Caco-2 (cell line): Measurements from ENCODE around the gene SPATA2L. TPM values are rescaled to one million over a fixed set of nuclear protein-coding genes. Genes with fewer than 3 reads are reported as not detected.
"Not testable (repeated sequence)": the region's sequence is repeated elsewhere in the genome, so short reads cannot be mapped to it uniquely, and the experiment has no call there.

Experiments
- BruUV-seq: library from RNA; stranded (reverse); fragments of 400-500 nt; replicated peaks from 2 replicates; lab custom pipeline; 2021; lab: Mats Ljungman, UMichigan
- CTCF ChIA-PET: fragments of 300-600 bp; sonication (Branson Sonifier 250); formaldehyde crosslinking; loops from one replicate; lab custom pipeline; 2022; ENCODE audit warnings: antibody characterized with exemption; lab: Charles Lee
- POLR2A ChIA-PET: fragments of 300-600 bp; sonication (Branson Sonifier 250); formaldehyde crosslinking; loops from one replicate; lab custom pipeline; 2022; ENCODE audit warnings: antibody characterized with exemption; lab: Charles Lee
- DNase-seq, 2 experiments: peaks; one replicate each; pipeline versions ENCODE4 v3.0.0 to v3.0.0-alpha.2; 2020 to 2022
- H3K27me3 ChIP-seq: replicated peaks from 2 replicates; pipeline ENCODE4 v1.6.0; 2011; ENCODE audit warnings: low read length; ENCODE audit not compliant: control insufficient read depth, insufficient read depth
- H3K36me3 ChIP-seq: 2 replicates; pipeline ENCODE4 v1.5.1; 2011; ENCODE audit warnings: low read length; ENCODE audit not compliant: control insufficient read depth, insufficient read depth
- H3K4me1 ChIP-seq: fragments of 250-450 bp; sonication (Bioruptor Pico); 2 replicates; pipeline ENCODE4 v1.5.1; 2020; ENCODE audit warnings: mild to moderate bottlenecking
- H3K4me3 ChIP-seq: 2 replicates; pipeline ENCODE4 v1.5.1; 2011; ENCODE audit warnings: low read depth, mild to moderate bottlenecking, control low read depth, low read length
- H3K9me3 ChIP-seq: fragments of 250-450 bp; sonication (Bioruptor Pico); 2 replicates; pipeline ENCODE4 v1.5.1; 2020; ENCODE audit warnings: mild to moderate bottlenecking, moderate library complexity
- H3K27ac Mint-ChIP-seq: one replicate; pipeline ENCODE4 v1.8.0; 2022; ENCODE audit warnings: mixed read lengths; ENCODE audit not compliant: unreplicated experiment
- H3K27me3 Mint-ChIP-seq: one replicate; pipeline ENCODE4 v1.8.0; 2022; ENCODE audit warnings: mixed read lengths; ENCODE audit not compliant: insufficient read depth, unreplicated experiment
- H3K36me3 Mint-ChIP-seq: one replicate; pipeline ENCODE4 v1.8.0; 2022; ENCODE audit warnings: mild to moderate bottlenecking, mixed read lengths; ENCODE audit not compliant: insufficient read depth, unreplicated experiment
- H3K4me1 Mint-ChIP-seq: one replicate; pipeline ENCODE4 v1.8.0; 2022; ENCODE audit warnings: low read depth, mixed read lengths; ENCODE audit not compliant: unreplicated experiment
- H3K4me3 Mint-ChIP-seq: one replicate; pipeline ENCODE4 v1.8.0; 2022; ENCODE audit warnings: mild to moderate bottlenecking, moderate library complexity, mixed read lengths; ENCODE audit not compliant: unreplicated experiment
- H3K9me3 Mint-ChIP-seq: one replicate; pipeline ENCODE4 v1.8.0; 2022; ENCODE audit warnings: mixed read lengths; ENCODE audit not compliant: unreplicated experiment
- CTCF ChIP-seq, 2 experiments: fragments of 200-600 bp in 1 of 2; IDR thresholded peaks; 1 replicate in 1 of 2; 2 replicates in 1 of 2; pipeline versions ENCODE4 v1.5.1 to v1.8.0; 2011 to 2022; ENCODE audit warnings: antibody characterized with exemption in 1 of 2, control low read depth in 1 of 2, inconsistent platforms in 1 of 2, low read depth in 1 of 2, low read length in 1 of 2, mild to moderate bottlenecking in 1 of 2, moderate library complexity in 1 of 2; ENCODE audit not compliant: insufficient read depth in 1 of 2, severe bottlenecking in 1 of 2, unreplicated experiment in 1 of 2
- intact Hi-C: fragments of 100-400 bp; cut with micrococcal nuclease; formaldehyde crosslinking; loops from one replicate; pipeline ENCODE4 v1.10.0; 2022; ENCODE audit not compliant: unreplicated experiment
- total RNA-seq: library from RNA; stranded (reverse); gene quantifications from 2 replicates; pipeline ENCODE4 v1.2.3, GENCODE V29; 2022

Gene SPATA2L
- total RNA-seq, 1 experiment from 2014 or later, result 16.4 TPM

- H3K9me3 Mint-ChIP-seq, result no peaks in the 10 kb centered on the region
These were observed 4.8 kb downstream of the SPATA2L start for GRCh38 chr16:89696670-89697128.

GRCh38 chr16:89695875-89696669, 5.4 kb downstream of the SPATA2L start:
- TF ChIP-seq CTCF (IDR thresholded peaks at IDR 0.05; ENCODE audit: insufficient read depth in 1 of 2, low read depth in 1 of 2, low read length in 1 of 2, severe bottlenecking in 1 of 2, unreplicated experiment in 1 of 2), result no peak
- no peaks in the 10 kb centered on the region for H3K27me3 ChIP-seq
- H3K36me3 ChIP-seq, result peaks cover 8% of the 10 kb centered on the region
- ChIA-PET CTCF (no interaction called here), POLR2A (no interaction called here)
- intact Hi-C loops, result no loop called here
- Mint-ChIP-seq H3K36me3 (peaks cover 92% of the 10 kb centered on the region), H3K27me3 (no peaks in the 10 kb centered on the region), H3K4me1 (peaks cover 7% of the 10 kb centered on the region), H3K27ac (peak overlapping the region; percentile 73), H3K9me3 (no peaks in the 10 kb centered on the region), H3K4me3 (no peak overlapping the region)
- DNase-seq, result peak in 1 of 2 experiments; percentile 40
- H3K9me3 ChIP-seq, result no peaks in the 10 kb centered on the region
- H3K4me3 ChIP-seq, result no peak overlapping the region
- TSS peak; percentile 30 for BruUV-seq
- H3K4me1 ChIP-seq, result peaks cover 4% of the 10 kb centered on the region; the same call in 1 of the 2 replicates

More at GRCh38 chr16:89696670-89697128, 4.8 kb downstream of the SPATA2L start:
- no peaks in the 10 kb centered on the region for H3K27me3 Mint-ChIP-seq
- intact Hi-C loops, result no loop called here
- Histone ChIP-seq H3K4me3 (no peak overlapping the region), H3K9me3 (no peaks in the 10 kb centered on the region), H3K27me3 (no peaks in the 10 kb centered on the region), H3K36me3 (peaks cover 4% of the 10 kb centered on the region), H3K4me1 (peaks cover 4% of the 10 kb centered on the region; the same call in 1 of the 2 replicates)
- ChIA-PET POLR2A (no interaction called here), CTCF (no interaction called here)
- peaks cover 7% of the 10 kb centered on the region for H3K4me1 Mint-ChIP-seq
- TF ChIP-seq CTCF (IDR thresholded peaks at IDR 0.05; ENCODE audit: insufficient read depth in 1 of 2, low read depth in 1 of 2, low read length in 1 of 2, severe bottlenecking in 1 of 2, unreplicated experiment in 1 of 2), result no peak
- H3K36me3 Mint-ChIP-seq, result peaks cover 92% of the 10 kb centered on the region
- BruUV-seq, result no TSS peak
- DNase-seq, result no peak
- no peak overlapping the region for H3K27ac Mint-ChIP-seq
- no peak overlapping the region for H3K4me3 Mint-ChIP-seq

- peaks cover 4% of the 10 kb centered on the region; the same call in 1 of the 2 replicates for H3K4me1 ChIP-seq
- no TSS peak for BruUV-seq
- TF ChIP-seq CTCF (IDR thresholded peaks at IDR 0.05; ENCODE audit: insufficient read depth in 1 of 2, low read depth in 1 of 2, low read length in 1 of 2, severe bottlenecking in 1 of 2, unreplicated experiment in 1 of 2), result no peak
- intact Hi-C loops, result no loop called here
- no peak overlapping the region for H3K4me3 Mint-ChIP-seq
- peak overlapping the region; percentile 73 for H3K27ac Mint-ChIP-seq
- DNase-seq, result peak in 1 of 2 experiments; percentile 44
- peaks cover 7% of the 10 kb centered on the region for H3K4me1 Mint-ChIP-seq
- peaks cover 11% of the 10 kb centered on the region for H3K36me3 ChIP-seq
- no peaks in the 10 kb centered on the region for H3K27me3 Mint-ChIP-seq
- no peaks in the 10 kb centered on the region for H3K9me3 Mint-ChIP-seq
- CTCF ChIA-PET, result no interaction called here
- H3K27me3 ChIP-seq, result no peaks in the 10 kb centered on the region
- no peak overlapping the region for H3K4me3 ChIP-seq
- no peaks in the 10 kb centered on the region for H3K9me3 ChIP-seq
- POLR2A ChIA-PET, result no interaction called here
- H3K36me3 Mint-ChIP-seq, result peaks cover 92% of the 10 kb centered on the region
These were observed 6.2 kb downstream of the SPATA2L start for GRCh38 chr16:89695086-89695874.

- intact Hi-C loops, CTCF ChIA-PET, H3K27me3 ChIP-seq, H3K4me3 ChIP-seq, H3K9me3 ChIP-seq, H3K4me3 Mint-ChIP-seq, H3K27me3 Mint-ChIP-seq, H3K4me1 Mint-ChIP-seq, POLR2A ChIA-PET, H3K4me1 ChIP-seq, BruUV-seq, H3K9me3 Mint-ChIP-seq, DNase-seq: not testable (repeated sequence)
- Mint-ChIP-seq H3K36me3 (peaks cover 92% of the 10 kb centered on the region), H3K27ac (peak overlapping the region; percentile 73)
- H3K36me3 ChIP-seq, result peaks cover 11% of the 10 kb centered on the region
These were observed 6.8 kb downstream of the SPATA2L start for GRCh38 chr16:89694784-89695085.
